Ovary (tissue), 3 donors: ENCODE results near the gene RDH11.

ENCODE experiments used
- CTCF ChIP-seq, 3 donors: fragments of 450-650 bp in 2 of 3; fragments of 200-600 bp in 1 of 3; IDR thresholded peaks; one replicate each; pipeline versions ENCODE4 v1.5.1 to v1.8.0; 2016 to 2022; ENCODE audit warnings: antibody characterized with exemption in 3 of 3, mild to moderate bottlenecking in 1 of 3
- EP300 ChIP-seq: sonication (generic); formaldehyde crosslinking; IDR thresholded peaks from one replicate; pipeline ENCODE4 v1.6.1; 2017; ENCODE audit warnings: antibody characterized with exemption
- POLR2A ChIP-seq: fragments of 450-650 bp; IDR thresholded peaks from one replicate; pipeline ENCODE4 v1.6.1; 2017; ENCODE audit warnings: antibody characterized with exemption, mild to moderate bottlenecking, moderate library complexity
- donor health status: DM: no; HTN: no; CAD: no.

GRCh38 chr14:67679006-67679405 is 16.6 kb downstream of the RDH11 start:
- TF ChIP-seq CTCF (IDR thresholded peaks at IDR 0.05) (no peak), POLR2A (no peak), EP300 (no peak)
